Measurements from ENCODE around the gene OR11H7.

DNA sequence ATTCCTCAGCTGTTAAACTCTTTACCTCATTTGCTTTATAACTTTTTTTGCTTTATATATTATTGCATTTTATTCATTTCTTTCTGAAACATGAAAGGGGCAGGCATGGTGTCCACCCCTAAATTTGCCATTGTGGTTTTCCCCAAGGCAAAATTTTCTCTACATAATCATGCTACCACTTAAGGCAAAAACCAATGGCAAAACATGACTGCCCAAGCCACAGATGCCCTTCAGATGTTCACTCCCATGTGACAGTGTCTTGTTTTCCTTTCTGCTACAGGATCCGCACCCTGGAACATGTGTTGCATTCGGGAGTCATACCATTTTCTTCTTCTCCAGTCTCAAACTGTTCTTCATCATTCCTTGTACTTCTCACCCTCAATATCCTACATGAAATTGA lies 48.6 kb downstream of the OR11H7 start:
- no peak for TF ChIP-seq POLR2AphosphoS5 (IDR thresholded peaks at IDR 0.05)
- TF ChIP-seq POLR2A (IDR thresholded peaks at IDR 0.05), result no peak
- no peak for TF ChIP-seq CTCF (IDR thresholded peaks at IDR 0.05)
